A673 (cell line): Measurements from ENCODE around the gene IGF1. TPM values are rescaled to one million over a fixed set of nuclear protein-coding genes. Genes with fewer than 3 reads are reported as not detected.

ENCODE experiments used
- BruUV-seq: library from RNA; stranded (reverse); fragments of 400-500 nt; replicated peaks from 2 replicates; lab custom pipeline; 2021; lab: Mats Ljungman, UMichigan
- CTCF ChIA-PET: fragments of 300-600 bp; sonication (Branson Sonifier 250); formaldehyde crosslinking; loops from one replicate; lab custom pipeline; 2022; ENCODE audit warnings: antibody characterized with exemption; lab: Charles Lee
- POLR2A ChIA-PET: fragments of 300-600 bp; sonication (Branson Sonifier 250); formaldehyde crosslinking; loops from one replicate; lab custom pipeline; 2022; ENCODE audit warnings: antibody characterized with exemption; ENCODE audit not compliant: low non-redundant PET; lab: Charles Lee
- DNase-seq: peaks from one replicate; pipeline ENCODE4 v3.0.0-alpha.2; 2015; ENCODE audit warnings: low spot score
- H3K27ac ChIP-seq: fragments of 200-600 bp; sonication (generic); 2 replicates; pipeline ENCODE4 v1.5.1; 2016; ENCODE audit warnings: mixed run types, low read depth, mild to moderate bottlenecking, mixed read lengths, antibody characterized with exemption, low read length; ENCODE audit not compliant: poor library complexity, severe bottlenecking
- H3K27me3 ChIP-seq: fragments of 200-600 bp; sonication (generic); replicated peaks from 2 replicates; pipeline ENCODE4 v1.6.1; 2017; ENCODE audit warnings: mixed run types, low read depth, mild to moderate bottlenecking, mixed read lengths, antibody characterized with exemption, low read length; ENCODE audit not compliant: insufficient read depth, poor library complexity
- H3K36me3 ChIP-seq: fragments of 200-600 bp; sonication (generic); 2 replicates; pipeline ENCODE4 v1.6.1; 2016; ENCODE audit warnings: mixed run types, mild to moderate bottlenecking, mixed read lengths, antibody characterized with exemption, low read length; ENCODE audit not compliant: insufficient read depth, poor library complexity, severe bottlenecking
- H3K4me1 ChIP-seq: fragments of 200-600 bp; sonication (generic); 2 replicates; pipeline ENCODE4 v1.6.1; 2017; ENCODE audit warnings: mixed run types, mild to moderate bottlenecking, mixed read lengths, antibody characterized with exemption, low read length; ENCODE audit not compliant: insufficient read depth, poor library complexity, severe bottlenecking
- H3K4me3 ChIP-seq: fragments of 200-600 bp; sonication (generic); 2 replicates; pipeline ENCODE4 v1.5.1; 2016; ENCODE audit warnings: low read depth, mixed run types, mild to moderate bottlenecking, mixed read lengths, low read length; ENCODE audit not compliant: poor library complexity, severe bottlenecking
- H3K9me3 ChIP-seq: fragments of 200-600 bp; sonication (generic); 2 replicates; pipeline ENCODE4 v1.6.1; 2016; ENCODE audit warnings: mixed run types, low read depth, mild to moderate bottlenecking, mixed read lengths, antibody characterized with exemption, low read length; ENCODE audit not compliant: poor library complexity, severe bottlenecking
- EZH2 ChIP-seq: fragments of 200-600 bp; sonication (generic); IDR thresholded peaks from 2 replicates; pipeline ENCODE4 v1.6.1; 2017; ENCODE audit warnings: borderline replicate concordance, low read depth, mild to moderate bottlenecking, mixed read lengths, antibody characterized with exemption, low read length; ENCODE audit not compliant: poor library complexity, severe bottlenecking
- intact Hi-C: fragments of 100-400 bp; cut with micrococcal nuclease; formaldehyde crosslinking; loops from one replicate; pipeline ENCODE4 v1.10.0; 2022; ENCODE audit not compliant: unreplicated experiment
- total RNA-seq: library from RNA; stranded (reverse); gene quantifications from 2 replicates; pipeline ENCODE4 v1.2.3, GENCODE V29; 2021
- TF ChIP-seq, protein P1 (sequence below): fragments of 300-800, 200-600 bp; sonication (generic); conservative IDR thresholded peaks from 2 replicates; pipeline ENCODE4 v1.5.1; 2017; ENCODE audit warnings: low read depth, mild to moderate bottlenecking, antibody characterized with exemption, low read length, moderate library complexity, mixed read lengths

The IGF1 gene
- total RNA-seq, 1 experiment from 2014 or later = 16.4 TPM

DNA sequence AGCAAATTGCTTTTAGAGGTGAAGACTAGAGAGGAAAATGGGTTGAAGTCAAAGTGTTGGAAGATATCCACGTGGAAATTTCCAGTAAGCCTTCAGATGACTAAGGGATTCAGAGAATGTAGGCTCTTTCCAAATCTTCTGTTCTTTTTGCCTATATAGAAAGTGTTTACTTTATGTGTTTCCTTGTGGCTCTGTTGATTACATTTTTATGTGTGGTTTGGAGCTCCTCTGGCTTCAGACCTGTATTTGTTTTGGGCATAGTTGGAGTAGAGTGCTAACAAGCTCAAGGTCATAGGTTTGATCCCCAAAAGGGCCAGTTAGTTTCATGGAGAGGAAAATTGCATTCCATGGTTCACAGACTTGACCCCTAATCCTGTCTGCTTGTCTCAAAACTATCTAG lies 91.9 kb downstream of the IGF1 start:
- H3K36me3 ChIP-seq = no peaks in the 10 kb centered on the region
- TF ChIP-seq, protein P1, sequence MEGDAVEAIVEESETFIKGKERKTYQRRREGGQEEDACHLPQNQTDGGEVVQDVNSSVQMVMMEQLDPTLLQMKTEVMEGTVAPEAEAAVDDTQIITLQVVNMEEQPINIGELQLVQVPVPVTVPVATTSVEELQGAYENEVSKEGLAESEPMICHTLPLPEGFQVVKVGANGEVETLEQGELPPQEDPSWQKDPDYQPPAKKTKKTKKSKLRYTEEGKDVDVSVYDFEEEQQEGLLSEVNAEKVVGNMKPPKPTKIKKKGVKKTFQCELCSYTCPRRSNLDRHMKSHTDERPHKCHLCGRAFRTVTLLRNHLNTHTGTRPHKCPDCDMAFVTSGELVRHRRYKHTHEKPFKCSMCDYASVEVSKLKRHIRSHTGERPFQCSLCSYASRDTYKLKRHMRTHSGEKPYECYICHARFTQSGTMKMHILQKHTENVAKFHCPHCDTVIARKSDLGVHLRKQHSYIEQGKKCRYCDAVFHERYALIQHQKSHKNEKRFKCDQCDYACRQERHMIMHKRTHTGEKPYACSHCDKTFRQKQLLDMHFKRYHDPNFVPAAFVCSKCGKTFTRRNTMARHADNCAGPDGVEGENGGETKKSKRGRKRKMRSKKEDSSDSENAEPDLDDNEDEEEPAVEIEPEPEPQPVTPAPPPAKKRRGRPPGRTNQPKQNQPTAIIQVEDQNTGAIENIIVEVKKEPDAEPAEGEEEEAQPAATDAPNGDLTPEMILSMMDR = no peak
- no peak for TF ChIP-seq EZH2
- no peaks in the 10 kb centered on the region for H3K9me3 ChIP-seq
- no peak overlapping the region for H3K27ac ChIP-seq
- CTCF ChIA-PET = no interaction called here
- H3K27me3 ChIP-seq = no peaks in the 10 kb centered on the region
- no peaks in the 10 kb centered on the region for H3K4me1 ChIP-seq
- intact Hi-C loops = no loop called here
- no TSS peak for BruUV-seq
- H3K4me3 ChIP-seq = no peak overlapping the region
- no peak for DNase-seq
- POLR2A ChIA-PET = no interaction called here

DNA sequence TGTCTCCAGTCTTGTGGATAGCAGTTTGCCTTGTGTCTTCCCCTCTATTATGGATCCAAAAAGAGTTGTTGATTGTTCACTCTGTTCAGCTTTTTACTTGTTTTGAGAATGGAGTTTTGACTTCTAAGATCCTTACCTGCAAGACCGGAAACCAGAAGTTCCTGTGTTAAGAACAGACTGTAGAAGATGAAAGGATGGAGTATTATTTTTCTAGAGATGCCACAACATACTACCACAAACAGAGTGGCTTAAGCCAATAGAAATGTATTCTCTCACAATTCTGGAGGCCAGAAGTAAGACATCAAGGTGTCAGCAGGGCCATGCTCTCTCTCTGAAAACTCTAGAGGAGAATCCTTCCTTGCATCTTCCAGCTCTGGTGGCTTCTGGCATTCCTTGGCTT lies 95.0 kb downstream of the IGF1 start:
- no TSS peak for BruUV-seq

DNA sequence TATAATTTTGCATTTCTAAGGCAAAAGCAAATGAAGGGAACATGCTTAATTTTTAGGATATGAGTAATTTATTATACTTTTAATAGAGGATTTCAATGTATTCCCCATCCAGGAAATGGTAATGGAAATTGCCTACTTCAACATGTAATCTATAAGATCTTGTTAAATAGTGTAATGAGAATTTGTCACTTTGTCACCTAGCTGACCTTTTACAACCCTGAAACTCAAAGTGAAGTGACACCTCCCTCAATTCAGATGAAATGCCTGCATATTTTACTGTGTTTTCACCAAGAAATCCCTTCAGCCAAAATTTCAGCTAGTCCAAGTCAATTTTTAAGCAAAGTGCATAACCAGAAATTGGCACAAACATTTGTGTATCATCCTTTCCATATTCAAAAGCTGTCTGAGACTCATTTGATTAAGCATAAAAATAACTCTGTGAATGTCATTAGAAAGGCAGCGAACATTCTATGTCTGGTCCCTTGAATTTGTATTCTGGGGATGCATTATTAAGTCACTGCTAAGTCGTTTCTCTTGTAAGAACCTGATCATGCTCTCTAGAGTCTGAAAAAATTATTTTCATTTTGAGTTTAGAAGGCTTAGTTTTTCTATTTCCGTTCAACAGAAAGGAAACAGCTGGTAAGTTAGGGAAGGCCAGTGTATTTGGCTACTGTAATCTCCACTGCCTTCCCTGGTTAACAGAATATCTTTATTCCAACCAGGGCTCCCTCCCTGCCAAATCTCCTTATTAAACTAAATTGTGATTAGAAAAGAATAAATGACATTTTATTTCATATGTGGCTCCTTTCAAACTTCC lies 100.8 kb downstream of the IGF1 start:
- no peaks in the 10 kb centered on the region for H3K9me3 ChIP-seq
- TF ChIP-seq, protein P1 = no peak
- no peak for TF ChIP-seq EZH2
- no peaks in the 10 kb centered on the region for H3K27me3 ChIP-seq
- no peaks in the 10 kb centered on the region for H3K4me1 ChIP-seq
- H3K4me3 ChIP-seq = no peak overlapping the region
- no peak for DNase-seq
- CTCF ChIA-PET = interaction anchor here (0.6 kb wide), 1 partner anchor 105 kb away, joined by 3 read pairs; no protein-coding TSS in a partner anchor
- intact Hi-C loops = no loop called here
- BruUV-seq = no TSS peak
- POLR2A ChIA-PET = no interaction called here
- H3K36me3 ChIP-seq = no peaks in the 10 kb centered on the region
- no peak overlapping the region for H3K27ac ChIP-seq

More for the DNA sequence above, 95.0 kb downstream of the IGF1 start:
- no peaks in the 10 kb centered on the region for H3K36me3 ChIP-seq
- intact Hi-C loops = no loop called here
- H3K27me3 ChIP-seq = no peaks in the 10 kb centered on the region
- H3K27ac ChIP-seq = no peak overlapping the region
- no peaks in the 10 kb centered on the region for H3K9me3 ChIP-seq
- CTCF ChIA-PET = no interaction called here
- TF ChIP-seq, protein P1 = no peak
- TF ChIP-seq EZH2 = no peak
- no peak for DNase-seq
- POLR2A ChIA-PET = no interaction called here
- H3K4me3 ChIP-seq = no peak overlapping the region
- no peaks in the 10 kb centered on the region for H3K4me1 ChIP-seq
